T-helper 17 cell (primary cell): Measurements from ENCODE around the gene NPIPB12. TPM values are rescaled to one million over a fixed set of nuclear protein-coding genes. Genes with fewer than 3 reads are reported as not detected.
A peak's percentile ranks its signal among the peaks of the same experiment; 100 is the strongest.
"Not testable (repeated sequence)": the region's sequence is repeated elsewhere in the genome, so short reads cannot be mapped to it uniquely, and the experiment has no call there.

Experiments
- ATAC-seq: fragments of 150-1000 bp; cut with Tn5 transposase; 2 replicates; pipeline ENCODE4 v1.10.0; 2021; ENCODE audit warnings: mild to moderate bottlenecking, moderate library complexity
- DNase-seq, 3 donors: peaks; one replicate each; pipeline versions ENCODE4 v3.0.0 to v3.0.0-alpha.2; 2020 to 2021
- H3K9me3 ChIP-seq: one replicate; pipeline ENCODE4 v1.7.0; 2013; ENCODE audit warnings: low read length, mild to moderate bottlenecking; ENCODE audit not compliant: control insufficient read depth, poor library complexity, severe bottlenecking
- H3K27ac Mint-ChIP-seq: one replicate; pipeline ENCODE4 v1.8.0; 2022; ENCODE audit warnings: mild to moderate bottlenecking, moderate library complexity, mixed read lengths
- H3K27me3 Mint-ChIP-seq: one replicate; pipeline ENCODE4 v1.8.0; 2022; ENCODE audit warnings: mixed read lengths
- H3K36me3 Mint-ChIP-seq: one replicate; pipeline ENCODE4 v1.8.0; 2022; ENCODE audit warnings: low read depth, mixed read lengths
- H3K4me1 Mint-ChIP-seq: one replicate; pipeline ENCODE4 v1.8.0; 2022; ENCODE audit warnings: mild to moderate bottlenecking, mixed read lengths
- H3K4me3 Mint-ChIP-seq: one replicate; pipeline ENCODE4 v1.8.0; 2022; ENCODE audit warnings: mild to moderate bottlenecking, moderate library complexity, mixed read lengths
- total RNA-seq, 4 donors: library from RNA in 2 of 4; stranded (reverse) in 2 of 4; gene quantifications; one replicate each; pipeline ENCODE4 v1.2.3 and lab custom pipeline; 2022 to 2026

Gene NPIPB12
- total RNA-seq (100 to 1,000 TPM; 124 to 164 TPM), total RNA-seq (lab: John Stamatoyannopoulos, UW) (0.46 to 1.5 reads per million in 2 donors)

DNA sequence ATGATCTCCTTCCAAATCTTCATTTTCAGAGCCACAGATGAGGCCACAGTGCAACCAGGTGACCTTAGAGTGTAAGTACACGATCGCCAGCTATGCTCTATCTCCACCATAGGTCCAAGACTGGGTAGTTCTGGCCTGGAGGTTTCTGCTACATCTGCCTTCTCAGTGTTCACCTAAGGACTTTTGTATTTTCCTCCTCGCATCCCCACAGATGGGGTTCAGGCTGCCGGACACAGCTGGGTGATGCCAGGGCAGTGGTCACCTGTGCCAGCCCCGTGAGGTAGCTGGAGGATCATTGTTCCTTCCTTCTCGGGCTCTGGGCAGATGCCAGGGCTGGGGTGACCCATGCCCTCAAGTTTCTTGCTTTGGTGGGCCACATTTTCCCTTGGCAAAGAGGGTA, at the start of gene NPIPB12:
Gene NPIPB12, minus strand, starts transcription at position 101 of the 400 bp plus-strand sequence.
- not testable (repeated sequence) for ATAC-seq, H3K4me3 Mint-ChIP-seq, DNase-seq, H3K9me3 ChIP-seq, H3K4me1 Mint-ChIP-seq, H3K27me3 Mint-ChIP-seq, H3K27ac Mint-ChIP-seq, H3K36me3 Mint-ChIP-seq

DNA sequence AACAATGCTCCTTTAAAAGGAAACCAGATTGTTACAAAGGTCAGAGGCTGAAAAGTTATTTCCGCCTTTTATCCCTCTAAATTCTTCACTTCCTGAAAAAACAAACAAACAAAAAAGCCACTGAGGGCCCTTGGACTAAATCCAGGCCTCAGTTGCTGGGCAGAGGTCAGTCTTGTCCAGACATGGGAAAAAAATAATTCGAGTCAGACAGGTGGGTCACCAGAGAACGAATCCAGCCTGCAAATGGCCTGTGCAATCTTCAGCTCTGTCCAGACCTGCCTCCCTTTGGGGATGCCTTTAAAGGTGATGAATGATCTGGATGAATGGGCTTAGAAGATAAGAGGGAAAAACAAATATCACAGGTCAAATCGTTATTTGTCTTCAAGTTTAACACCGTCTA, 15.3 kb upstream of the NPIPB12 start:
- DNase-seq, H3K9me3 ChIP-seq, H3K27me3 Mint-ChIP-seq, H3K36me3 Mint-ChIP-seq, ATAC-seq, H3K4me1 Mint-ChIP-seq, H3K27ac Mint-ChIP-seq, H3K4me3 Mint-ChIP-seq: not testable (repeated sequence)

DNA sequence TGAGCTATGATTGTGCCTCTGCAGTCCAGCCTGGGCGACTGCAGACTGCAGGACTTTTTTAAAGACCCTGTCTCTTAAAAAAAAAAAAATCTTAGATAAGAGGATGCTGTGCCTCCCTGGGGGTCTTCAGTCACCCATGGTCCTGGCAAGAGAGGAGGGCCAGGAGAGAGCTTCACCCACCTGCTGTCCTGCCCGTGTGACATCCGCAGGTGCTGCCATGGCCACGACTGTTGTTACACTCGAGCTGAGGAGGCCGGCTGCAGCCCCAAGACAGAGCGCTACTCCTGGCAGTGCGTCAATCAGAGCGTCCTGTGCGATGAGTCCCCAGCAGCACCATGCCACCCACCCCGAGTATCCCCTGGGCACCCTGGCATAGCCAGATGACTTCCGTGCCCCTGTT, 23.9 kb downstream of the NPIPB12 start:
- H3K4me1 Mint-ChIP-seq, H3K27ac Mint-ChIP-seq, H3K36me3 Mint-ChIP-seq, H3K27me3 Mint-ChIP-seq, ATAC-seq, H3K9me3 ChIP-seq, H3K4me3 Mint-ChIP-seq: not testable (repeated sequence)
- peak in 2 of 3 donors; percentile 0 to 6 for DNase-seq

DNA sequence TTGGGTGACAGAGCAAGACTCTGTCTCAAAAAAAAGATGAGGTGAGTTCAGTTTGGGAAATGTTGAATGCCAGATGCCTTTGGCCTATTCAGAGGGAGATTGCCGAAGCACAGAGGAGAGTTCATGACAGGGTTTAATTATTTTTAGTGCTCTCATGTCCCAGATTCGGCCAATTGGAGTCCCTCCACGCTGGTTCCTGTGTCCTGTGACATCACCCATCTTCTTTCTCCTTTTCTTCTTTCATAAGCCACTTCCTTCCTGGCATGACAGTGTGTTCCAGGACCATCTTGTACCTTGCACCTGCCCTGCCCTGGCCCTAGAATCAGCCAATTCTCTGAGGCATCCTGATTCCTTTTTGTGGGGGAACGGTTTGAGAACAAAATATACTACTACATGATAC, 34.1 kb downstream of the NPIPB12 start:
- H3K27ac Mint-ChIP-seq, H3K4me3 Mint-ChIP-seq, H3K36me3 Mint-ChIP-seq, H3K4me1 Mint-ChIP-seq, H3K27me3 Mint-ChIP-seq, H3K9me3 ChIP-seq, DNase-seq: not testable (repeated sequence)
- peak; percentile 57 for ATAC-seq

DNA sequence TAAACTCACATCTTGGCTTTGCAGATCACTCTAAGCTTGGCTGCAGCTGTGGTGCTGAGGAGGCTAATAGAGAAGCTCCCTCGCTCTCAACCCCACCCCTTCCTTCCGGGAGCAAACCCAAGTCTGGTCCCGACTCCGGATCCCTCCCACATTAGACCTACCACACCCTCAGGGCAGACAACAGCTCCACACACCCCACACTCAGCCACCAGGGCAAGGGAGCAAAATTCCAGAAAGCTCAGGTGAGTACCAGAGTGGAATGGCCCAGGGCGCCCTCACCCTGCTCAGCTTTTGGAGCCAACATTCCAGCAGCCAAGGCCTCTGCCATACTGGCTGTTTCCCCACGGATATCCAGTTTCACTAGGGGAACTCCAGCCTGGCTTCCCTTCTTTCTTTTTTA, 36.5 kb downstream of the NPIPB12 start:
- ATAC-seq = peak; percentile 79

DNA sequence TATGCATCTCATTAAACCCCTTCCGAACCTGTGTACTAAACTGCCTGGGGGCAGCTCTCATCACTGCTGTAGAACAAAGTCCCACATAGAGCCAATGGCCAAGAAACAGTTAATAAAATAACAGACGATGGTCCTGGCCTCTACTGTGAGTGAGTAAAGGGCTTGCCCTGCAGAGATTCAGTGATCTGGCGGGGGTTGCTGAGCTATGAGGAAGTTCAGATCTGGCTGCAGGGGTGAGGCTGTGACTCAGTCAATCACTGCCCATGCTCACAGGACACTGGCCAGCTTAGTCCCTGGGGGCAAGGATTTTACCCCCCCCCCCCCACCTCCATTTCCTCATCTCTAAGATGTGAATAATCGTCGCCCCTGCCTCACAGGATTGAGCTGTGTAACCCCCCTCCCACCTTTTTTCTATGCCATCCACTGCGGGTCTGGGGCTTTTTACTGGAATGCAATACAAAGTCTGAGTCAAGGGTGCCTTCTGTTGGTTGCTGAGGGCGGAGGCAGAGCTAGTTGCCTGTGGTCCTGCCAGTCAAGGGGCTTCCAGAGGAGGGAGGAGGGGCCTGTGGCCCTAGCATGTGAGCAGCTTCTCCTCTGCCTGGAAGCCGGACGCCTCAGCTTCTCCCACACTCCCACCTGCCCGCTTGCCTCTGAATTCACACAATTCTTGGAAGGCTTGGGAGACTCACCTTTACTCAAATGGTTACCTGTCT, 38.4 kb downstream of the NPIPB12 start:
- H3K4me1 Mint-ChIP-seq, H3K4me3 Mint-ChIP-seq, H3K36me3 Mint-ChIP-seq, ATAC-seq, H3K27ac Mint-ChIP-seq, H3K27me3 Mint-ChIP-seq, H3K9me3 ChIP-seq, DNase-seq: not testable (repeated sequence)

More for the DNA sequence above, 36.5 kb downstream of the NPIPB12 start:
- H3K27ac Mint-ChIP-seq, H3K27me3 Mint-ChIP-seq, H3K9me3 ChIP-seq, H3K36me3 Mint-ChIP-seq, H3K4me1 Mint-ChIP-seq: not testable (repeated sequence)
- peak overlapping the region; percentile 80 for H3K4me3 Mint-ChIP-seq
- peak in 2 of 3 donors; percentile 20 to 36 for DNase-seq

DNA sequence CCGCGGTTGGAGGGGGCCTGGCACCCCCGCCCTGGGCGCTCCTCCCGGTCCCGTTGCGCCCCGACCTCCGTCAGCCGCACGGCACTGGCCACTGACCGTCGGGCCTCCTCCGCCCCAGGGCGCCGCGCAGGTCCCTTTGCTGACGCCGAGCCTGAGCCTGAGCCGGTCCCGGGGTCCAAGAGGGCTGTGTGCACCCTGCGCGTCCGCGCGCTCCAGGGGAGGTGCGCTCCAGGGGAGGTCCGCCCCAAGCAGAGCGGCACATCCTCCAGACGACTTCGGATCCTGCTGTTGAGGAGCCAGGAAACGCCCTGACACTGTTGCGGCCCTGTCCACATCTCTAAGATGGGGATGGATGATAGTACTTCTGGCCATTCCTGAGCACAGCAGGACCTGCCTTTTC, 39.3 kb downstream of the NPIPB12 start:
- not testable (repeated sequence) for H3K4me1 Mint-ChIP-seq, H3K9me3 ChIP-seq, H3K27ac Mint-ChIP-seq, H3K36me3 Mint-ChIP-seq, H3K27me3 Mint-ChIP-seq, H3K4me3 Mint-ChIP-seq, DNase-seq
- peak; percentile 47 for ATAC-seq

DNA sequence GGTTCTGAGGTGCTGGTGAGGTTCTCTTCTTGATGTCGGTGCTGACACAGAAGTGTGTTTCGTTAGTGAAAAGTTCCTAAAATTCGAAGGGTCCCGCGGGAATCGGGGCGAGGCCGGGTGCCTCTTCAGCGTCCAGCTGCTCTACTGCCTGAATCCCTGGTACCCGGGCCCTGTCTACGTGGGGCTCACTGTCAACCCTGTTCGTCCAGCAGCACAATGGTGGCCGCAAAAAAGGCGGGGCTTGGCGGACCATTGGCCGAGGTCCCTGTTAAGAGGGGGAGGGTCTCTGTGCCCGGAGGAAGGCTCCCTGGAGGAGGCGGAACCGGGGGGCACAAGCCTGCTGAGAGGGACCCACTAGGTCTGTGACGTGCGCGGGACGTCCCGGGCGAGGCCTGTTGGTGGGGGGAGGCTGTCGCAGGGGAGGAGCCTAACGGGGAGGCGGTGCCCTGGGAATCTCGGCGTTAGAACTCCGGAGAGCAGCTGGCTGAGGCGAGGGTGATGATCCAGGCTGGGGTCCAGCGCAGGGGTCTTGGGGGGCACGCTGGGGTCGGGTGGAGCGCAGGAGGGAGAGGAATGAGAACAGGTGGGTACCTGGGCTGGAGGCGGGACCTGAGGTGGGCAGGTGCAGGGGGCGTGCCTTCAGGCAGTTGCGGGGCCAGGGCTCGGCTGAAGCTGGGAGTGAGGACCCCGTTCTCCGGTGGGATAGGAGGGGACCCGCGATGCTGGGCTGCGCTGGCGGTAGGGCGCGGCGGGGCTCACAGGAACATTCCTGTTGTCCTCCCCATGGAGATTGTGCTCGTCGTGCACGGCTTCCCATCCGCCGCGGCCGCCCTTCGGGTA, 40.0 kb downstream of the NPIPB12 start:
- ATAC-seq = peak; percentile 69

DNA sequence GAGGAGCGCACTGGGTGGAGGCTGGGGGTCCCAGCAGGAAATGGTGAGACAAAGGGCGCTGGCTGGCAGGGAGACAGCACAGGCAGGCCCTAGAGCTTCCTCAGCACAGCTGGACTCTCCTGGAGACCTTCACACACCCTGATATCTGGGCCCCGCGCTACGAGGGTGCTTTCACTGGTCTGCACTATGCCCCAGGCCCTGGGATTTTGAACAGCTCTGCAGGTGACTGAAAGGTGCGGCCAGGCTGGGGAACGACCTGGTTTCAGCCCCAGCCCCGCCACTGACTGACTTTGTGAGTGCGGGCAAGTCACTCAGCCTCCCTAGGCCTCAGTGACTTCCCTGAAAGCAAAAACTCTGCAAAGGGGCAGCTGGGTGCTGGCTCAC, 45.6 kb downstream of the NPIPB12 start:
- H3K9me3 ChIP-seq, DNase-seq, H3K36me3 Mint-ChIP-seq, H3K27me3 Mint-ChIP-seq, H3K27ac Mint-ChIP-seq, H3K4me1 Mint-ChIP-seq, H3K4me3 Mint-ChIP-seq: not testable (repeated sequence)
- peak; percentile 5 for ATAC-seq

More for the DNA sequence above, 40.0 kb downstream of the NPIPB12 start:
- H3K36me3 Mint-ChIP-seq, H3K4me3 Mint-ChIP-seq, H3K27ac Mint-ChIP-seq, H3K9me3 ChIP-seq, H3K27me3 Mint-ChIP-seq, DNase-seq, H3K4me1 Mint-ChIP-seq: not testable (repeated sequence)

DNA sequence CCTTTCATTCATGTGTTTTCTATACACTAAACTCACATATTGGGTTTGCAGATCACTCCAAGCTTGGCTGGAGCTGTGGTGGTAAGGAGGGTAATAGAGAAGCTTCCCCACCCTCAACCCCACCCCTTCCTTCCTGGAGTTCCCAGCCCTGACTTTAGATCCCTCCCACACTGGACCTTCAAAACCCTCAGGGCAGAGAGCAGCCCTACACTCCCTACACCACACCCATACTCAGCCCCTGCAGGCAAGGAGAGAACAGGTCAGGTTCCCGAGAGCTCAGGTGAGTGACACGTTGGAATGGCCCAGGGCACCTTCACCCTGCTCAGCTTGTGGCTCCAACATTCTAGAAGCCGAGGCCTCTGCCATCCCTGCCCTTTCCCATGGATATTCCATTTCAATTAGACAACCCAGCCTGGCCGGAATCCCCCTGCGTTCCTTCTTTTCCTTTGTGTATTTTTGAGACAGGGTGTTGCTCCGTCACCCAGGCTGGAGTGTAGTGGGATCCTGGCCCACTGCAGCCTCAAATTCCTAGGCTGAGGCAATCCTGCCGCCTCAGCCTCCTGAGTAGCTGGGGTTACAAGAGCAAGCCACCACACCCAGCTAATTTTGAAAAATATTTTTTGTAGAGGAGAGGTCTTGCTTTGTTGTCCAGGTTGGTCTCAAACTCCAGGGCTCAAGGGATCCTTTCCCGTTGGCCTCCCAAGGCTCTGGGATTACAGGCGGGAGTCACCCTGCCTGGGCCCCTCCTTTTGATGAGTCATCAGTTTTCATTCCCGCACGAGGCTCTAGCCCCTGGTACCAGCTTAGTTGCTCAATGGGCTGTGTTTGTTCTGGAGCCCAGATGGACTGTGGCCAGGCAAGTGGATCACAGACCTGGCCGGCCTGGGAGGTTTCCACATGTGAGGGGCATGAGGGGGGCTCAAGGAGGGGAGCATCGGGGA, 46.2 kb downstream of the NPIPB12 start, which contains the start of gene SULT1A4:
Gene SULT1A4, plus strand, starts transcription at position 208 of the 941 bp plus-strand sequence. CDS start 1,473 bp downstream, outside the sequence.
- peak; percentile 9 for ATAC-seq
- H3K4me1 Mint-ChIP-seq, H3K4me3 Mint-ChIP-seq, H3K9me3 ChIP-seq, H3K27ac Mint-ChIP-seq, DNase-seq, H3K36me3 Mint-ChIP-seq, H3K27me3 Mint-ChIP-seq: not testable (repeated sequence)

DNA sequence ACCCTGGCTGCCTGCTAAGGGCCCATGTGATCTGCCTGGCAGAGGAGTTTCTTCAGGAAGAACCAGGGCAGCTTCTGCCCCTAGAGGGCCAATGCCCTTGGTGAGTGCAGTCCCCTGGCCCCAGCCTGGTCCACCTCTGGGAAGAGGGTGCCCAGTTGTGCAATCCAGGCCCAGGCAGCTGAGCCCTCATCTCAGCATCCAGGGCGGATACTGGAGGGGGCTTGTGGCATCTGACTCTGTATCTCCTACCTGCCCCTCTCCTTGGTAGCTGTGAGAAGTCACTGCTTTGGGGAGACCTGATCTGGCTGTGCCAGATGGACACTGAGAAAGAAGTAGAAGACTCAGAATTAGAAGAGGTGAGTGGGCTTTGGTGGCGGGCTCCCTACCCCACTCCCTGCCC, 48.5 kb downstream of the NPIPB12 start:
- DNase-seq, H3K4me3 Mint-ChIP-seq, H3K27me3 Mint-ChIP-seq, ATAC-seq, H3K27ac Mint-ChIP-seq, H3K36me3 Mint-ChIP-seq, H3K9me3 ChIP-seq, H3K4me1 Mint-ChIP-seq: not testable (repeated sequence)

DNA sequence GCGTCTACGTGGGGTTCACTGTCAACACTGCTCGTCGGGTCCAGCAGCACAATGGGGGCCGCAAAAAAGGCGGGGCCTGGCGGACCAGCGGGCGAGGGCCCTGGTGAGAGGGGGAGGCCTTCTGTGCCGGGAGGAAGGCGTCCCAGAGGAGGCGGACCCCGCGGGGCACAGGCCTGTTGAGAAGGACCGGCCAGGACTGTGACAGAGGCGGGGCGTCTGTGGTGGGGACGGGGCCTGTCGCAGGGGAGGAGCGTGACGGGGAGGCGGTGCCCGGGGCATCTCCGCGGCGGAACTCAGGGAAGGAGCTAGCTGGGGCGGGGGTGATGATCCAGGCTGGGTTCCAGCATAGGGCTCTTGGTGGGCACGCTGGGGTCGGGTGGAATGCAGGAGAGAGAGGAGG, 51.4 kb downstream of the NPIPB12 start:
- DNase-seq, H3K9me3 ChIP-seq, H3K27me3 Mint-ChIP-seq, H3K4me1 Mint-ChIP-seq, H3K36me3 Mint-ChIP-seq, H3K27ac Mint-ChIP-seq, H3K4me3 Mint-ChIP-seq: not testable (repeated sequence)
- peak; percentile 75 for ATAC-seq

DNA sequence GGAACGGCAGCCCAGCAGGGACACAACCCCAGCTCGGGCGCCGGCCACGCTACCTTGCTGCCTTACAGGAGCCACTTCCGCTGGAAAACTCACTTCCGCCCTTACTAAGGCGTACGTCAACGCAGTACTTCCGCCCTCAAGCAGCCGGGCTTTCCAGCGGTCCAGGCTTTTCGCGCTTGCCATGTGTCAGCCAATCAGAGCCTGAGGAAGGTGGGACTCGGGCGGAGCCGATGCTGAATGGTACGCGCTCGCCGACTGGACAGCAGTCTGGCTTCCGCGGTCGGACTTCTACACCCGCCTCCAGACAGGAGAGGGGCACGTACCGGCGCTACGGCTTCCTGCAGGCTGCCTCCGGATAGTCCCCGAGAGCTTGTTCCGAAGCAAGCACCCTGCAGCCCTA, 51.9 kb downstream of the NPIPB12 start, which contains the start of the genes BOLA2 and SLX1B:
Gene BOLA2, minus strand, starts transcription at position 83 of the 400 bp plus-strand sequence. CDS start 98 bp downstream, outside the sequence.
Gene SLX1B, plus strand, starts transcription at position 265 of the 400 bp plus-strand sequence.
- not testable (repeated sequence) for H3K36me3 Mint-ChIP-seq, H3K27me3 Mint-ChIP-seq, H3K4me3 Mint-ChIP-seq, H3K27ac Mint-ChIP-seq, H3K9me3 ChIP-seq, DNase-seq, H3K4me1 Mint-ChIP-seq
- peak; percentile 89 for ATAC-seq
